Measurements from ENCODE around the gene DIO3.

- TF ChIP-seq POLR2AphosphoS5 (IDR thresholded peaks at IDR 0.05; ENCODE audit: low read depth), result no peak
- no peak for TF ChIP-seq CTCF (IDR thresholded peaks at IDR 0.05; ENCODE audit: insufficient read depth, low read length)
- TF ChIP-seq GABPA (IDR thresholded peaks at IDR 0.05; ENCODE audit: low read depth), result no peak
- no peak for TF ChIP-seq REST (IDR thresholded peaks at IDR 0.05; ENCODE audit: insufficient replicate concordance, low read depth)
These were observed 17.5 kb upstream of the DIO3 start for GRCh38 chr14:101543814-101544213.
